ENCODE measurements around the gene SETDB1. TPM values are rescaled to one million over a fixed set of nuclear protein-coding genes. Genes with fewer than 3 reads are reported as not detected.

SETDB1 gene
- total and polyA plus RNA-seq, 2 of the 13 experiments (the other 11 are each of a cell fraction or from before 2014, with no cell fraction given), result 33.1 to 34.6 TPM

GRCh38 chr1:150979092-150980056 lies 53.2 kb downstream of the SETDB1 start (continued):
- TF ChIP-seq SOX13 (IDR thresholded peaks at IDR 0.05) (no peak), SOX13 (CRISPR knock-in tag; conservative IDR thresholded peaks at IDR 0.05 in 1 of 2, IDR thresholded peaks at IDR 0.05 in 1 of 2) (peak in 1 of 2 experiments; percentile 17; a peak in 1 of 4 replicates), ZNF609 (CRISPR knock-in tag; IDR thresholded peaks at IDR 0.05; ENCODE audit: borderline replicate concordance) (no peak), E2F2 (CRISPR knock-in tag; IDR thresholded peaks at IDR 0.05; ENCODE audit: borderline replicate concordance) (0 out of 2 replicates have a peak, but pooled peaks have one; percentile 43), BCL3 (CRISPR knock-in tag; IDR thresholded peaks at IDR 0.05) (0 out of 2 replicates have a peak, but pooled peaks have one; percentile 28), BRF2 (CRISPR knock-in tag; IDR thresholded peaks at IDR 0.05) (no peak), ARNTL (CRISPR knock-in tag; IDR thresholded peaks at IDR 0.05) (no peak), ZNF484 (CRISPR knock-in tag; IDR thresholded peaks at IDR 0.05; ENCODE audit: borderline replicate concordance, low read depth) (no peak), MTF2 (CRISPR knock-in tag; IDR thresholded peaks at IDR 0.05; ENCODE audit: borderline replicate concordance) (no peak), ZNF234 (CRISPR knock-in tag; conservative IDR thresholded peaks at IDR 0.05) (no peak), KDM4B (CRISPR knock-in tag; IDR thresholded peaks at IDR 0.05) (no peak), ZNF703 (CRISPR knock-in tag; IDR thresholded peaks at IDR 0.05; ENCODE audit: borderline replicate concordance) (no peak), FOXO1 (CRISPR knock-in tag; IDR thresholded peaks at IDR 0.05) (no peak), DNMT1 (CRISPR knock-in tag; IDR thresholded peaks at IDR 0.05) (no peak), ZNF432 (CRISPR knock-in tag; IDR thresholded peaks at IDR 0.05; ENCODE audit: borderline replicate concordance) (no peak), NFATC3 (CRISPR knock-in tag; IDR thresholded peaks at IDR 0.05) (no peak), DR1 (CRISPR knock-in tag; IDR thresholded peaks at IDR 0.05) (no peak), SIN3B (IDR thresholded peaks at IDR 0.05; ENCODE audit: low read length) (no peak), NFKB2 (CRISPR knock-in tag; IDR thresholded peaks at IDR 0.05; ENCODE audit: borderline replicate concordance) (peak; percentile 55; the same call in 1 of the 2 replicates), ZNF251 (CRISPR knock-in tag; IDR thresholded peaks at IDR 0.05) (no peak), ZSCAN31 (CRISPR knock-in tag; IDR thresholded peaks at IDR 0.05; ENCODE audit: low read depth) (no peak)
